Effector memory CD4-positive, alpha-beta T cell (primary cell): ENCODE results near the gene IL18BP.

ENCODE experiments used
- DNase-seq, 3 donors: peaks; one replicate each; pipeline ENCODE4 v3.0.0-alpha.2; 2020
- H3K27ac ChIP-seq: 2 replicates; pipeline ENCODE4 v1.7.0; 2013; ENCODE audit warnings: mild to moderate bottlenecking, low read length, moderate library complexity; ENCODE audit not compliant: insufficient read depth, poor library complexity, severe bottlenecking
- H3K27me3 ChIP-seq: replicated peaks from 2 replicates; pipeline ENCODE4 v1.7.0; 2013; ENCODE audit warnings: mild to moderate bottlenecking, low read length; ENCODE audit not compliant: insufficient read depth, control insufficient read depth, poor library complexity, severe bottlenecking
- H3K36me3 ChIP-seq: 2 replicates; pipeline ENCODE4 v1.7.0; 2013; ENCODE audit warnings: mild to moderate bottlenecking, low read length, moderate library complexity; ENCODE audit not compliant: control insufficient read depth, insufficient read depth
- H3K4me1 ChIP-seq: 2 replicates; pipeline ENCODE4 v1.7.0; 2013; ENCODE audit warnings: low read length, mild to moderate bottlenecking; ENCODE audit not compliant: control insufficient read depth, insufficient read depth, poor library complexity, severe bottlenecking
- H3K4me3 ChIP-seq: 2 replicates; pipeline ENCODE4 v1.7.0; 2013; ENCODE audit warnings: low read length, low read depth, mild to moderate bottlenecking; ENCODE audit not compliant: insufficient read depth, poor library complexity, severe bottlenecking
- H3K9me3 ChIP-seq: 2 replicates; pipeline ENCODE4 v1.7.0; 2013; ENCODE audit warnings: mild to moderate bottlenecking, low read length, moderate library complexity; ENCODE audit not compliant: control insufficient read depth

Gene IL18BP

DNA sequence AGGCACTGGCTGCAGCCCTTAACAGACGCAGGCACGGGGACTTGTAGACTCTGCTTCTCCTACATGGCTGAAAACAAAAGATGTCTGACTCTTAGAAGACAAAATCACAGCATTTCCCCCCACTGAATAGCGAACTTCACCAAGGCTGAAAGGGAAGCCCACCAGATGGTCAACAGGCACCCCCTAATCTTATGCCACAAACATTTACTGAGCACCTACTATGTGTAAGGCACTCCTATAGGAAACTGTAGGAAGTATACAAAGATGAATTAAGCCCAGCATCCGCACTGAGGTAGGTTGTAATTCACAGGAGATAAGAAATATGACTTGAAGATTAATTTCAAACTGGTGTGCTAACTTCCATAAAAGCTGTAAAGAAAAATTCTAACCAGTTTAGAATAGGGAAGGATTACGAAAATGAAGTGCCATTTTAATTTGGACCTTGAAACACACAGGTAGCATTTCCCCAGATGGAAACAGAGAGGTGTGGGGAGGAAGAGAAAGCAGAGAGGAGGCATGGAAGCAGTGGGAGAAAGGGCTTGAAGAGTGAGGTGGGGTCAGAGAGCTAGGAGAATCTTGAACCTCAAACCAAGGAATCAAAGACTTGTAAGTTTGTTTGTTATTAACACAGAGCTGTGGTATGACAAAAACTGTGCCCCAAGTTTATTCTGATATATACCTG is 43.5 kb downstream of the IL18BP start:
- no peak for DNase-seq
- Histone ChIP-seq H3K4me3 (peak overlapping the region; percentile 75), H3K36me3 (no peaks in the 10 kb centered on the region), H3K4me1 (peaks cover 29% of the 10 kb centered on the region), H3K27me3 (no peaks in the 10 kb centered on the region), H3K9me3 (no peaks in the 10 kb centered on the region), H3K27ac (peak overlapping the region; percentile 92)

DNA sequence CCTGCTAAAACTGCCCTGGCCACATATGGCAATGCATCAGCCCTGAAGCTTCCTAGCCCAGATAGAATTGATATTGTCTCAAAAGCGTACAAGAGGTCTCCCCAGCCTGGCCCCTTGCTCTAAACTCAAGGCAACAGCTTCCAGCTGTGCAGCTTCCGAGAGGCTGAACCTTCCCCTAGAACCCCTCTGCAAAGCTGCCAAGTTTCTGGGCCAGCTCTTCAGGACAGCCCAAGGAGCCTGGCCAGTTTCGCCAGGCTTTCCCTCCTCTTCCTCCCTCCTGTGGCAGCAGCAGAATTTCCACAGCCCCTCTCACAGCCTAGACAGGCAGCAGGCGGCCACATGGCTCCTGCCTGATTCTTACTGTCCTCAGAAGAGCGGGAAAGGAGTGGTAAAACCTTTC is 47.1 kb downstream of the IL18BP start:
- Histone ChIP-seq H3K4me1 (peaks cover 5% of the 10 kb centered on the region), H3K4me3 (no peak overlapping the region), H3K36me3 (no peaks in the 10 kb centered on the region), H3K27ac (no peak overlapping the region), H3K9me3 (no peaks in the 10 kb centered on the region), H3K27me3 (no peaks in the 10 kb centered on the region)
- no peak for DNase-seq

DNA sequence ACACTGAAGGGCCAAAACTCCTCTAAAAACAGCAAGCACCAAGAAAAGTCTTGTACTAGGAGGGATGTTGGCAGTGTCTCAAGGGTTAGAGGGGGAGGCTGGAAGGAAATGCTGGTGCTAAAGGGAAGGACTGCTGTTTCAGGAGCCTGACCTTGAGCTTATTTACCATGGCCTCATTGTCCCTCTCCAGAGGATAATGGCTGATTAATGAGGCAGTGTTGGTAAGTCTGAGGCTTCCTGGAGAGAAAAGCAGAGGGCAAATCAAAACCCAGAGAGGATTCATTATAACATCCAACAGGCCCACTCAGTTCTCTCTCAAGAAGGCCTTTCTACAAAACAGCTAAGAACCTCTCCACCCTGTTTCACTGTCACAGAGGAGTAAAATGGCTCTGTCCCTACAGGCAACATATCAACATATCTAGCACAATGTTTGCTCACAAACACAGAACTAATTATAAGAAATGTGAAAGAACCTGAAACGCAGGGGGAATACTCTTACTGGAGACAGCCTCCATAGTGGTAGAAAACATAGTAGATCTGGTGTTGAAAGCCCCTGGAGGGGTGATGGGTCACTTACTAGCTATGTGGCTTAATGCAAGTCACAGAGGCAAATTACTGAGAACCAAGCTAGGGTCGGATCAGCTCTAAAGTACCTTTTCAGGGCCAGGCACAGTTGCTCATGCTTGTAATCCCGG is 50.2 kb downstream of the IL18BP start:
- Histone ChIP-seq H3K27ac (no peak overlapping the region), H3K9me3 (no peaks in the 10 kb centered on the region), H3K27me3 (no peaks in the 10 kb centered on the region), H3K4me3 (no peak overlapping the region), H3K4me1 (no peaks in the 10 kb centered on the region), H3K36me3 (no peaks in the 10 kb centered on the region)
- no peak for DNase-seq
